Mesendoderm (in vitro differentiated cells): ENCODE data around the gene GM2A.

ENCODE experiments used
- DNase-seq: peaks from one replicate; pipeline ENCODE4 v3.0.0; 2013
- H2AK5ac ChIP-seq: 2 replicates; pipeline ENCODE4 v1.6.1; 2013; ENCODE audit warnings: low read length, inconsistent platforms
- H2BK120ac ChIP-seq: 2 replicates; pipeline ENCODE4 v1.6.1; 2013; ENCODE audit warnings: low read depth, mild to moderate bottlenecking, low read length, moderate library complexity, mixed read lengths
- H2BK15ac ChIP-seq: replicated peaks from 2 replicates; pipeline ENCODE4 v1.6.1; 2013; ENCODE audit warnings: low read depth, mild to moderate bottlenecking, moderate library complexity
- H2BK5ac ChIP-seq: 2 replicates; pipeline ENCODE4 v1.6.1; 2013; ENCODE audit warnings: low read length, inconsistent platforms
- H3K18ac ChIP-seq: 2 replicates; pipeline ENCODE4 v1.6.1; 2013; ENCODE audit warnings: mild to moderate bottlenecking, low read length, mixed read lengths
- H3K23ac ChIP-seq: one replicate; pipeline ENCODE4 v1.6.1; 2013; ENCODE audit warnings: low read length
- H3K27ac ChIP-seq: 2 replicates; pipeline ENCODE4 v1.5.1; 2013; ENCODE audit warnings: low read depth, mild to moderate bottlenecking, inconsistent platforms, low read length, moderate library complexity
- H3K27me3 ChIP-seq: 2 replicates; pipeline ENCODE4 v1.6.1; 2013; ENCODE audit warnings: low read length, control low read depth, mild to moderate bottlenecking, inconsistent platforms; ENCODE audit not compliant: insufficient read depth, poor library complexity
- H3K36me3 ChIP-seq: 2 replicates; pipeline ENCODE4 v1.6.1; 2013; ENCODE audit warnings: low read length, inconsistent platforms; ENCODE audit not compliant: control insufficient read depth, insufficient read depth
- H3K4ac ChIP-seq: one replicate; pipeline ENCODE4 v1.6.1; 2013; ENCODE audit warnings: low read depth, mild to moderate bottlenecking, low read length, moderate library complexity
- H3K4me1 ChIP-seq: 2 replicates; pipeline ENCODE4 v1.6.1; 2013; ENCODE audit warnings: low read depth, low read length, inconsistent platforms; ENCODE audit not compliant: control insufficient read depth
- H3K4me2 ChIP-seq: 2 replicates; pipeline ENCODE4 v1.6.1; 2013; ENCODE audit warnings: low read length
- H3K4me3 ChIP-seq: 2 replicates; pipeline ENCODE4 v1.5.1; 2013; ENCODE audit warnings: mild to moderate bottlenecking, low read length
- H3K56ac ChIP-seq: one replicate; pipeline ENCODE4 v1.6.1; 2013; ENCODE audit warnings: low read length
- H3K79me1 ChIP-seq: 2 replicates; pipeline ENCODE4 v1.6.1; 2013; ENCODE audit warnings: low read length, inconsistent platforms
- H3K79me2 ChIP-seq: 2 replicates; pipeline ENCODE4 v1.6.1; 2013; ENCODE audit warnings: mild to moderate bottlenecking, low read length; ENCODE audit not compliant: control insufficient read depth, insufficient read depth
- H3K9ac ChIP-seq: 2 replicates; pipeline ENCODE4 v1.6.1; 2013; ENCODE audit warnings: low read length, inconsistent platforms
- H4K5ac ChIP-seq: one replicate; pipeline ENCODE4 v1.6.1; 2013; ENCODE audit warnings: low read length
- H4K8ac ChIP-seq: one replicate; pipeline ENCODE4 v1.6.1; 2013; ENCODE audit warnings: low read depth, mild to moderate bottlenecking, control low read depth, low read length, moderate library complexity
- WGBS: extraction: QIAGEN DNeasy Blood & Tissue Kit; methylation state at CpG from one replicate; pipeline ENCODE4 v1.1.7; 2013; ENCODE audit warnings: low lambda C conversion rate, missing lambda C conversion rate; ENCODE audit not compliant: insufficient coverage; ENCODE audit errors: extremely low coverage; 5-methylcytosine and 5-hydroxymethylcytosine counted together

The GM2A gene

DNA sequence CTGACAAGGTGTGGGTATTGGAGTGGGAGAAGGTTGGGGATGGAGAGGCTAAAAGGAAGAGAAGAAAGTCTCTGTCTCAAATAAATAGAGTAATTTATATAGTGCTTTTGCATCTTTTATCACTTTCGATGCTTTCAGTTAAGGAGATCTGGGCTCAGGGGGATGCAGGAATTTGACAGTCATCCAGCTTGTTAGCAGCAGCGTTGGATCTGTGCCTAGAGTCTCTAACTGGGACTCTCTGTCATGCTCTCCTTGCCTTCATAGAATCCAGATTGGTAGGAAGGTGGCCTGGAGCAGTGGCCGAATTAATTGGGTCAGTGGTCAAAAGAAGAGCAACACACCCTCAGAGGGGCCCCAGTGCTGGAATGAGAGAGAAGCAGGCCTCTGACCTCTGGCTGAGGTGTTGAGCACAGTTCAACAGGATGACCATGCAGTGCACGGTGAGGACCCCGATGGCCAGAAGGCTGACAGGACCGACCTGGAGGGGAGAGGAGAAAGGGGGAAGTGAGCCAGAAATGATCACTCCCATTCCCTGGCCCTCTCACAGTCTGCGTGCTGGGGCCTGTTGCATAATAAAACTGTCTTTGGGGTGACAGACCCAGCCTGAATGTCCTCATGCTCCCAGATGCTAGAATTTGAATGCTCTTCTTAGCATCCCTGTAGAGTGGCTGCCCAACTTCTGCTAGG lies 42.9 kb downstream of the GM2A start:
- WGBS, result no CpG with 5 or more reads among the region's 7 CpGs

DNA sequence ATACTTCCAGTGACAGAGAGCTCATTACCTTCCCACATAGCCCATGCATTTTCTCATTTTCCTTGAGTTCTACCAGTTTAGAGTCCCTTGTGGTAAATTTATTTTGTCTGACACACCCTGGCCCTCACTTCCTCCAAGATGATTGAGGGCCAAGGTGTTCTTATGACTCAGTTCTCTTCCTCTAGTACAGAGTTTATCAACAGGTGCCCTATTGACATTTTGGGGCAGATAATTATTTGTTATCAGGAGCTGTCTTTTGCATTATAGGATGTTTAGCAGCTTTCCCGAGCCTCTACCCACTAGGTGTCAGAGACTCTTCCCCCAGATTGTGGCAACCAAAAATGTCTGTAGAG lies 43.5 kb downstream of the GM2A start:
- Histone ChIP-seq H3K36me3 (no peaks in the 10 kb centered on the region), H2AK5ac (no peak overlapping the region), H4K8ac (no peak overlapping the region), H3K4me2 (no peak overlapping the region), H3K18ac (no peak overlapping the region), H2BK5ac (no peak overlapping the region), H3K27me3 (no peaks in the 10 kb centered on the region), H3K56ac (no peak overlapping the region), H2BK120ac (no peak overlapping the region), H3K4me1 (no peaks in the 10 kb centered on the region), H4K5ac (no peak overlapping the region), H3K4me3 (no peak overlapping the region), H3K79me2 (no peaks in the 10 kb centered on the region), H3K4ac (no peak overlapping the region), H3K79me1 (no peaks in the 10 kb centered on the region), H3K9ac (no peak overlapping the region), H2BK15ac (no peak overlapping the region), H3K23ac (no peak overlapping the region), H3K27ac (no peak overlapping the region)
- no CpG with 5 or more reads among the region's 1 CpG for WGBS
- DNase-seq, result no peak

More for the DNA sequence above, 42.9 kb downstream of the GM2A start:
- Histone ChIP-seq H3K27ac (no peak overlapping the region), H3K79me1 (no peaks in the 10 kb centered on the region), H3K18ac (no peak overlapping the region), H3K23ac (no peak overlapping the region), H2BK15ac (no peak overlapping the region), H3K4me3 (no peak overlapping the region), H4K8ac (no peak overlapping the region), H3K4ac (no peak overlapping the region), H2AK5ac (no peak overlapping the region), H3K36me3 (no peaks in the 10 kb centered on the region), H3K9ac (no peak overlapping the region), H2BK120ac (no peak overlapping the region), H3K4me2 (no peak overlapping the region), H3K27me3 (no peaks in the 10 kb centered on the region), H3K56ac (no peak overlapping the region), H3K4me1 (no peaks in the 10 kb centered on the region), H2BK5ac (no peak overlapping the region), H3K79me2 (no peaks in the 10 kb centered on the region), H4K5ac (no peak overlapping the region)
- DNase-seq, result no peak

DNA sequence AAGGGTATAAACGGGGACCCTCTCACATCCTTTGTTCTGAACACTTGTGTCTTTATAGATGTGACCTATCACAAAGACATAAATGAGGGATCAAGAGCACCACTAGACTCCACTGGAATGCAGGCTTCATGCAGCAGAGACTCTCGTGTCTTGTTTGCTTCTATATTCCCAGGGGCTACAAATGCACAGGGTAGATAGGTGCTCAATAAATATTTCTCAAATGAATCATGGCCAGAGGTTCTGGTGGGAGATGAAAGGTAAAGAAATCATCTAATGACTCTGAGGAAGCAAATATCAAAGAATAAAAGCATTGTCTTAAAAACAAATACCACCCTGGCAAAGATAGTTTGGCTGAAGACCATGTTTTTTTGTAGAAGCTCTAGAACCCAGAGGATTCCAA lies 44.0 kb downstream of the GM2A start:
- WGBS, result no CpG with 5 or more reads among the region's 2 CpGs
- no peaks in the 10 kb centered on the region for H3K4me1 ChIP-seq
- DNase-seq, result no peak
- H3K18ac ChIP-seq, result no peak overlapping the region
- no peak overlapping the region for H3K27ac ChIP-seq
- no peaks in the 10 kb centered on the region for H3K27me3 ChIP-seq
- H4K5ac ChIP-seq, result no peak overlapping the region
- H3K79me1 ChIP-seq, result no peaks in the 10 kb centered on the region
- H2BK5ac ChIP-seq, result no peak overlapping the region
- no peak overlapping the region for H3K56ac ChIP-seq
- no peak overlapping the region for H3K23ac ChIP-seq
- no peak overlapping the region for H2AK5ac ChIP-seq
- no peak overlapping the region for H2BK120ac ChIP-seq
- no peak overlapping the region for H3K4ac ChIP-seq
- H3K4me2 ChIP-seq, result no peak overlapping the region
- no peak overlapping the region for H3K9ac ChIP-seq
- H3K36me3 ChIP-seq, result no peaks in the 10 kb centered on the region
- H3K4me3 ChIP-seq, result no peak overlapping the region
- H3K79me2 ChIP-seq, result no peaks in the 10 kb centered on the region
- no peak overlapping the region for H4K8ac ChIP-seq
- H2BK15ac ChIP-seq, result no peak overlapping the region

DNA sequence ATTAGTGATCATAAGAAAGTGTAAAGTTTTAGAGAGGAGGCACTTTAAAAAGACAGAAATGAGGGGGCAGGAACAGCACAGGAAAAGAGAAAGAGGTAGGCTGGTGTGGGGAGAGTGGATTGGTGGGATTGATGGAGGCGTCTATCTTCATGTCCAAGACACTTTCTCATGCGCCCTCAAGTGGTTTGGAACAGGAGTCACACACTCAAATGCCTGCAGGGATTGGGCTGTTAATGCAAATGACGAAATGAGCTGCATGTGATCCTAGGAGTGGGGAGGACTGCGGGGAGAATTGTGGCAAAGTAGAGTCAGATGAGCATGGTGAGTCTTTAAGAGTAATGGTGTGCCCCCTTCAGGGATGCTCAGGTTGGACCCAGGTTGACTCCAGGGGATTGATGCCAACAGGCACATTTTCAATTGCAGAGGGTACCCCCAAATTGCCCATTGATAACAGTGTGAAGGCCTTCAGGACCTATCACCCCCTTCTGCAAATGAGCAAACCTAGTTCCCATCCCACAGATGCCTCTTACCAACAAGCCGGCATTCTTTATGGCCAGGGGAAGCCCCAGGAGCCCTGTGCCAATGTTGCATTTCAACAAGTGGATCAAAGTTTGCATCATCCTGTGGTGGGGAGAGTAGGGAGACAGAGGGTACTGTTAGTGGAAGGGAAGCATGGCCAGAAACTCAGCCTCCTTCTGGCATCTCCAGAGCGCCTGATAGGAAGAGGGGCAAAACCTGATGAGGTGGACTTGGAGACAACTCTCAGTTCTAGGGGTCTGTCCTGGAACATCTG lies 45.3 kb downstream of the GM2A start:
- DNase-seq, result peak; percentile 85
- Histone ChIP-seq H2BK15ac (no peak overlapping the region), H2AK5ac (no peak overlapping the region), H3K27ac (no peak overlapping the region), H3K4me2 (no peak overlapping the region), H3K56ac (no peak overlapping the region), H3K79me2 (no peaks in the 10 kb centered on the region), H3K4me1 (peaks cover 6% of the 10 kb centered on the region), H3K79me1 (no peaks in the 10 kb centered on the region), H4K5ac (no peak overlapping the region), H4K8ac (no peak overlapping the region), H3K4me3 (no peak overlapping the region), H2BK5ac (no peak overlapping the region), H3K4ac (no peak overlapping the region), H3K36me3 (no peaks in the 10 kb centered on the region), H3K18ac (no peak overlapping the region), H3K9ac (no peak overlapping the region), H3K27me3 (no peaks in the 10 kb centered on the region), H3K23ac (no peak overlapping the region), H2BK120ac (no peak overlapping the region)
- WGBS, result no CpG with 5 or more reads among the region's 6 CpGs

DNA sequence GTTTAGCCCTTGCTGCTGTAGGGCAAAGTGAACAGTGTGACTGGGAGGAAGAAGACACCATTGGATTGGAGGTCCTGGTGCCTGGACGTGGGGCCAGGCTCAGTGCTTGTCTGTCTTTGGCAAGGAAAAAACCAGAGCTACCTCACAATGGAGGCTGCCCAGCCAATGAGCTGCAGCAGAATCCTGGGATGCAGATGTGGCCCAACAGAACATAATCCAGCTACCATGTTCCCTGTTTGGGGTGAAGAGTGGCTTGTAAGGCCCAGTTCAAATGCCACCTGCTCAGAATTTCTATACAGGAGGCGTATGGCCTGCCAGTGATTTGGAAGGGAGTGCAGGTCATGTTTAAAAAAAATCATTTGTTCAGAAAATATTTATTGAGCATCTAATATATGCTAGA lies 50.7 kb downstream of the GM2A start, which contains the start of gene SLC36A3:
TSS of gene SLC36A3 (minus strand) at position 101 of the 400 bp plus-strand sequence. CDS start 412 bp downstream, outside the sequence.
- peak within 1 kb of the TSS; percentile 48 for H3K23ac ChIP-seq
- no peak within 1 kb of the TSS for H4K8ac ChIP-seq
- H2BK120ac ChIP-seq, result no peak within 1 kb of the TSS
- H3K4me1 ChIP-seq, result peaks cover 6% of the 10 kb centered on the region
- peak within 1 kb of the TSS; percentile 97 for H2AK5ac ChIP-seq
- H3K36me3 ChIP-seq, result no peaks in the 10 kb centered on the region
- WGBS, result no CpG with 5 or more reads among the region's 2 CpGs
- H3K9ac ChIP-seq, result peak within 1 kb of the TSS; percentile 13
- H3K79me1 ChIP-seq, result no peaks in the 10 kb centered on the region
- no peaks in the 10 kb centered on the region for H3K27me3 ChIP-seq
- H2BK15ac ChIP-seq, result no peak within 1 kb of the TSS
- H3K4me2 ChIP-seq, result no peak within 1 kb of the TSS
- H3K4me3 ChIP-seq, result no peak within 1 kb of the TSS
- no peak within 1 kb of the TSS for H3K27ac ChIP-seq
- no peaks in the 10 kb centered on the region for H3K79me2 ChIP-seq
- peak within 1 kb of the TSS; percentile 88 for H2BK5ac ChIP-seq
- H4K5ac ChIP-seq, result no peak within 1 kb of the TSS
- H3K18ac ChIP-seq, result no peak within 1 kb of the TSS
- H3K4ac ChIP-seq, result no peak within 1 kb of the TSS
- no peak for DNase-seq
- peak within 1 kb of the TSS; percentile 85 for H3K56ac ChIP-seq
